Neural cell (in vitro differentiated cells): ENCODE measurements around the gene SCARB2. TPM values are rescaled to one million over a fixed set of nuclear protein-coding genes. Genes with fewer than 3 reads are reported as not detected.

Source experiments
- H2AFZ ChIP-seq: fragments of 200-600, 300-800 bp; sonication (generic), shearing (Covaris generic); 2 replicates; pipeline ENCODE4 v1.6.0; 2014; ENCODE audit warnings: low read depth, mild to moderate bottlenecking, antibody characterized with exemption, low read length, moderate library complexity
- H3F3A ChIP-seq: fragments of 200-600 bp; shearing (Covaris generic); 2 replicates; pipeline ENCODE4 v1.6.1; 2016; ENCODE audit warnings: mild to moderate bottlenecking, moderate library complexity, mixed read lengths, antibody characterized with exemption, low read length; ENCODE audit not compliant: insufficient read depth, poor library complexity, severe bottlenecking
- H3K27ac ChIP-seq: fragments of 200-600, 300-800 bp; sonication (generic), shearing (Covaris generic); 2 replicates; pipeline ENCODE4 v1.5.1; 2014; ENCODE audit warnings: mild to moderate bottlenecking, low read length, moderate library complexity
- H3K27me3 ChIP-seq: fragments of 300-800, 200-600 bp; sonication (generic), shearing (Covaris generic); 2 replicates; pipeline ENCODE4 v1.6.0; 2014; ENCODE audit warnings: mild to moderate bottlenecking, low read depth, low read length, moderate library complexity; ENCODE audit not compliant: insufficient read depth
- H3K36me3 ChIP-seq: fragments of 300-800, 200-600 bp; sonication (generic), shearing (Covaris generic); 2 replicates; pipeline ENCODE4 v1.5.1; 2014; ENCODE audit warnings: mild to moderate bottlenecking, antibody characterized with exemption, low read length, moderate library complexity; ENCODE audit not compliant: insufficient read depth
- H3K4me2 ChIP-seq: fragments of 300-800, 200-600 bp; sonication (generic), shearing (Covaris generic); 2 replicates; pipeline ENCODE4 v1.6.0; 2014; ENCODE audit warnings: mild to moderate bottlenecking, low read length
- H3K4me3 ChIP-seq: fragments of 300-800, 200-600 bp; sonication (generic), shearing (Covaris generic); 2 replicates; pipeline ENCODE4 v1.5.1; 2014; ENCODE audit warnings: mild to moderate bottlenecking, low read length, moderate library complexity
- H3K79me2 ChIP-seq: fragments of 200-600 bp; shearing (Covaris generic); replicated peaks from 2 replicates; pipeline ENCODE4 v1.6.0; 2014; ENCODE audit warnings: mild to moderate bottlenecking, low read length, moderate library complexity; ENCODE audit not compliant: insufficient read depth
- H3K9ac ChIP-seq: fragments of 300-800, 200-600 bp; sonication (generic), shearing (Covaris generic); 2 replicates; pipeline ENCODE4 v1.6.1; 2016; ENCODE audit warnings: mild to moderate bottlenecking, low read length, mixed read lengths
- H3K9me2 ChIP-seq: fragments of 200-600 bp; shearing (Covaris generic); 2 replicates; pipeline ENCODE4 v1.6.1; 2016; ENCODE audit warnings: mild to moderate bottlenecking, low read length, mixed read lengths; ENCODE audit not compliant: insufficient read depth
- H3K9me3 ChIP-seq: fragments of 200-600, 300-800 bp; sonication (generic), shearing (Covaris generic); 2 replicates; pipeline ENCODE4 v1.6.1; 2016; ENCODE audit warnings: mild to moderate bottlenecking, mixed run types, low read length, moderate library complexity, mixed read lengths
- H4K20me1 ChIP-seq: fragments of 200-600 bp; shearing (Covaris generic); 2 replicates; pipeline ENCODE4 v1.6.1; 2016; ENCODE audit warnings: mild to moderate bottlenecking, mixed run types; ENCODE audit not compliant: insufficient read depth
- CTCF ChIP-seq: fragments of 450-650 bp; IDR thresholded peaks from 2 replicates; pipeline ENCODE4 v1.5.1; 2014; ENCODE audit warnings: antibody characterized with exemption, mild to moderate bottlenecking, moderate library complexity; ENCODE audit not compliant: poor library complexity, severe bottlenecking
- EP300 ChIP-seq: fragments of 450-650 bp; conservative IDR thresholded peaks from 2 replicates; pipeline ENCODE4 v1.6.1; 2014; ENCODE audit warnings: antibody characterized with exemption, mild to moderate bottlenecking, moderate library complexity; ENCODE audit not compliant: poor library complexity, severe bottlenecking
- EZH2 ChIP-seq: fragments of 200-600, 300-800 bp; shearing (Covaris generic), sonication (generic); IDR thresholded peaks from 2 replicates; pipeline ENCODE4 v1.6.1; 2014; ENCODE audit warnings: antibody characterized with exemption, low read length, borderline replicate concordance, mild to moderate bottlenecking; ENCODE audit not compliant: insufficient read depth, poor library complexity, severe bottlenecking
- MXI1 ChIP-seq: fragments of 450-650 bp; conservative IDR thresholded peaks from 2 replicates; pipeline ENCODE4 v1.6.1; 2014; ENCODE audit warnings: antibody characterized with exemption, mild to moderate bottlenecking; ENCODE audit not compliant: poor library complexity, severe bottlenecking
- POLR2AphosphoS5 ChIP-seq: IDR thresholded peaks from 2 replicates; pipeline ENCODE4 v1.6.1; 2012
- RAD21 ChIP-seq: fragments of 450-650 bp; conservative IDR thresholded peaks from 2 replicates; pipeline ENCODE4 v1.6.1; 2014; ENCODE audit warnings: antibody characterized with exemption, mild to moderate bottlenecking, moderate library complexity
- REST ChIP-seq: IDR thresholded peaks from 2 replicates; pipeline ENCODE4 v1.6.1; 2012; ENCODE audit warnings: borderline replicate concordance
- SMC3 ChIP-seq: fragments of 450-650 bp; conservative IDR thresholded peaks from 2 replicates; pipeline ENCODE4 v1.6.1; 2014; ENCODE audit warnings: antibody characterized with exemption, mild to moderate bottlenecking, moderate library complexity; ENCODE audit not compliant: poor library complexity
- TAF1 ChIP-seq: IDR thresholded peaks from 2 replicates; pipeline ENCODE4 v1.6.1; 2012; ENCODE audit warnings: low read depth
- polyA plus RNA-seq: library from polyadenylated mRNA; depleted of rRNA; stranded (reverse); fragments of >200 nt; gene quantifications from 2 replicates; pipeline ENCODE4 v1.2.3, GENCODE V29; 2014

SCARB2 gene
- polyA plus RNA-seq, 1 donor from 2014 or later = 256 TPM

GRCh38 chr4:76238236-76238635 is 24.6 kb upstream of the SCARB2 start:
- Histone ChIP-seq H3K27ac (no peak overlapping the region), H3F3A (no peaks in the 10 kb centered on the region), H3K27me3 (no peaks in the 10 kb centered on the region), H3K4me3 (no peak overlapping the region), H3K36me3 (no peaks in the 10 kb centered on the region), H3K79me2 (no peaks in the 10 kb centered on the region), H3K9ac (no peak overlapping the region), H3K4me2 (no peak overlapping the region), H3K9me3 (no peaks in the 10 kb centered on the region), H3K9me2 (no peaks in the 10 kb centered on the region), H4K20me1 (no peaks in the 10 kb centered on the region), H2AFZ (no peak overlapping the region)
- TF ChIP-seq CTCF (no peak), TAF1 (no peak), EZH2 (no peak), MXI1 (no peak), REST (no peak), POLR2AphosphoS5 (no peak), RAD21 (no peak)

GRCh38 chr4:76235915-76236314 is 22.3 kb upstream of the SCARB2 start:
- no peaks in the 10 kb centered on the region for H4K20me1 ChIP-seq
- no peaks in the 10 kb centered on the region for H3K9me2 ChIP-seq
- no peaks in the 10 kb centered on the region for H3K9me3 ChIP-seq
- no peaks in the 10 kb centered on the region for H3K36me3 ChIP-seq
- H3F3A ChIP-seq = no peaks in the 10 kb centered on the region
- no peak for TF ChIP-seq EZH2
- no peak for TF ChIP-seq MXI1
- TF ChIP-seq SMC3 = no peak
- no peak for TF ChIP-seq EP300
- no peak for TF ChIP-seq REST
- TF ChIP-seq TAF1 = no peak
- TF ChIP-seq RAD21 = no peak
- no peak overlapping the region for H3K4me3 ChIP-seq
- H3K4me2 ChIP-seq = no peak overlapping the region
- no peak overlapping the region for H2AFZ ChIP-seq
- no peak overlapping the region for H3K9ac ChIP-seq
- no peak overlapping the region for H3K27ac ChIP-seq
- H3K79me2 ChIP-seq = no peaks in the 10 kb centered on the region
- no peaks in the 10 kb centered on the region for H3K27me3 ChIP-seq
